GM19395 (cell line): Measurements from ENCODE around the gene HMCN1.
"Not testable (repeated sequence)": the region's sequence is repeated elsewhere in the genome, so short reads cannot be mapped to it uniquely, and the experiment has no call there.

Experiments
- ATAC-seq: cut with Tn5 transposase; IDR thresholded peaks from one replicate; pipeline ENCODE4 v1.9.1; 2021; ENCODE audit warnings: mild to moderate bottlenecking, moderate library complexity; ENCODE audit not compliant: unreplicated experiment

Gene HMCN1

GRCh38 chr1:186183970-186184628 is 449.9 kb downstream of the HMCN1 start:
- ATAC-seq = peak; percentile 71

- not testable (repeated sequence) for ATAC-seq
Observed at GRCh38 chr1:186186251-186186650, 452.1 kb downstream of the HMCN1 start.

DNA sequence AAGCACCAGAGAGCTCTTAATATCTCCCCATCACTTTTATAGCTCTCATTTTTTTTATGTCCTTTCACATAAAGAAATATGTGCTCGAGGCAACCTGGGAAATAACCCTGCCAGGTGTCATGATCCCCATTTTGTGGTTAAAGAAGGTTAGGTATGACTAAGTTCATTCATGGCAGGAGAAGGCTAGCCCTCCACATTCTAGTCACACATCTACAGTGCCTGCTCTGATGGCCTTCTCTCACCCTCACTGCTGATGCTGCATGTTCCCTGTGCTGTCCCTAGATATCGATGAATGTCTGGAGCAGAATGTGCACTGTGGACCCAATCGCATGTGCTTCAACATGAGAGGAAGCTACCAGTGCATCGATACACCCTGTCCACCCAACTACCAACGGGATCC is 453.4 kb downstream of the HMCN1 start:
- peak; percentile 66 for ATAC-seq

DNA sequence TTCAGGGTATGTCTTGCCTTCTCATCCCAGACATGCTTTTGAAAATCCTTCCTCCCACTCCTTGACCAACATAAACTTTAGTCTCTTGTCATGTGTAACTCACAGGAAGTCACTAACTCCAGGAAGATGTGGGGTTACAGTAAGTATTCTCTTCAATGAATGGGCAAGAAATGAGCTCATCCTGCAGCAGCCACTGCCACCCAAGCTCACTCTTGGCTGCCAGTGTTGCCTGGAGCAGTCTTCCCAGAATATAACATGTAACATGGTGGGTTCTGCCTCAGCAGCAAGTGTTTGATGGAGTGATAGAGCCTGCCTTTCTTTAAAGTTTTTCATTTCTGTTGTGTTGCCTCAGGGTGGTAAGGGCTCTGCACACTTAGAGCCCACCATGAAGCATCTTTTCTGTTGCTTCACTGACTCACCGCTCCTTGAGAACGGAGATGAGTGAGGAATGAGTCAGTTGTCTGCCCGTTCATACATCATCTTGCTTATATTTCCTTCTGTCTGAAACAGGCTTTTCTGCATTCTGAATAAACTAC is 453.9 kb downstream of the HMCN1 start:
- peak; percentile 22 for ATAC-seq

DNA sequence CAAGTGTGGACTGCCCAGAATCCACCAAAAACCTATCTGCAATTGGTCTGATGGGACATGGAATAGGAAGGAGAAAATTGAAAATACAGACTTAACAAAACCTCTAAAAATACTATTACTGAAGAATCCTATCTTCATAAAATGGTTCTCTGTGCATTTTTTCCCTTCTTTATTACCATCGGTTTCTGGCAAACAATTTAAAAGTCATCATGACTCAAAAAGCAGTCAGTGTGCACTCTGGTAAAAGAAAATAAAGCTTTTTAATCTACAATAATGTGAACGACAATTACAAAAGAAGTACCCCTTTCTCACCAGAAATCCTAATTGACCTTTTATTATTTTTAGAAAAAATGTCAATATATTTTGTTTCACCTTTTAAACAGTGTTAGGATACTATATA is 454.5 kb downstream of the HMCN1 start:
- ATAC-seq = no peak

- ATAC-seq = no peak
Observed at GRCh38 chr1:186189156-186189555, 455.0 kb downstream of the HMCN1 start.

DNA sequence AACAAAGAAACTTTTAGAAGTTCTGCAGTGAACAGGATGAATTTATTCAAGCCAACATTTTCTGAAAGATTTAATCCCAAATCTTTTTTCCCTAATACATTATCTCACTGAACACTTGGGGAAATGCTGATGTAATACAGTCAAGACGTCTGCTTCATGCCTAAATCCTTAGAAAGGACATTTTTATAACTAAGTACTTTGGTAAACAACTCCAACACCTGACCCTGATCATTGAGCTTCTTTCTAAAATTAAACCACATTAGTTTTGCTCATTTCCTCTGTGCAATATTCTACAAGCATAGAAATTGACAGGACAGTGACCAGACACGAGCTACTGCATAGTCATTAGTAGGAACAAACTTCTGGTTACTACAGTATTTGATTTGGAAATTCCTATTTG is 457.3 kb downstream of the HMCN1 start:
- no peak for ATAC-seq

DNA sequence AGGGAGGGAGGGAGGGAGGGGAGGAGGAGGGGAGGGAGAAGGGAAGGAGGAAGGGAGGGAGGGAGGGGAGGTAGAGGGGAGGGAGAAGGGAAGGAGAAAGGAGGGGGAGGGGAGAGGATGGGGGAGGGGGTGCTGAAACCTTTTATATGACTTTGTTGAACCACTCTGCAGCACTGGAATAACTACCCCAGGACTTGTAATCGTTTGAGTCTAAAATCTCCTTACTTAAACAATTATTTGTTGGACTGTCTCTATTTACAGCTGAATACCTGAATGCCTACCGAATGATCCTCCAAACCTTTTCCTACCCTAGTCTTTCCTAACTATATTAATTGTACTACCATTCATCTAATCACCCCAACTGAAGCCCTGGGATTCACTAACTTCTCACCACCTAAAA is 459.0 kb downstream of the HMCN1 start:
- no peak for ATAC-seq

DNA sequence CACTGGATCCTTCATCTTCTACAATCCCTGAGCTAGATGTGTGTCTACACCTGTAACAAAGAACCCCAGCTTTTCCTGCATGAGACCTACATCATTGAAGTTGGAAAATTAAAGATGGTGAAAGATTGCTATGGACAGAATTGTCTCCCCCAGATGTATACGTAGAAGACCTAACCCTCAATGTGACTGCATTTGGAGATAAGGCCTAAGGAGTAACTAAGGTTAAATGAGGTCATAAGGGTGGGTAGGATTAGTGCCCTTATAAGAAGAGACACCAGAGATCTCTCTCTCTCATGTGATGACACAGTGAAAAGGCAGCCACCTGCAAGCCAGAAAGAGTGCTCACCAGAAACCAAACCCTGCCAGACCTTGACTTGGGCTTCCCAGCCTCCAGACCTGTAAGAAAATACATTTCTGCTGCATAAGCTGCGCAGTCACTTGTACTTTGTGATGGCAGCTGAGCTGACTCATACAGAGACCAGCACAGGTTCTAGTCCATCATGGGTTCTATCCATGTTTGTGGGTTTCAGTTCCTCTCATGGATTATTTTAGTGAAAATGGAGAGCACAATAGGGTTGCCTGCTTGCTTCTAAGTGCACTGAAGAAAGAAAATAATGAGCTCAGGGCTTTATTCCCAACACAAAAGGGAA is 460.0 kb downstream of the HMCN1 start:
- ATAC-seq = peak; percentile 95

GRCh38 chr1:186195377-186195931 is 461.3 kb downstream of the HMCN1 start:
- ATAC-seq = no peak

- no peak for ATAC-seq
Observed at GRCh38 chr1:186202271-186202764, 468.1 kb downstream of the HMCN1 start.

GRCh38 chr1:186202776-186203175 is 468.6 kb downstream of the HMCN1 start:
- no peak for ATAC-seq

DNA sequence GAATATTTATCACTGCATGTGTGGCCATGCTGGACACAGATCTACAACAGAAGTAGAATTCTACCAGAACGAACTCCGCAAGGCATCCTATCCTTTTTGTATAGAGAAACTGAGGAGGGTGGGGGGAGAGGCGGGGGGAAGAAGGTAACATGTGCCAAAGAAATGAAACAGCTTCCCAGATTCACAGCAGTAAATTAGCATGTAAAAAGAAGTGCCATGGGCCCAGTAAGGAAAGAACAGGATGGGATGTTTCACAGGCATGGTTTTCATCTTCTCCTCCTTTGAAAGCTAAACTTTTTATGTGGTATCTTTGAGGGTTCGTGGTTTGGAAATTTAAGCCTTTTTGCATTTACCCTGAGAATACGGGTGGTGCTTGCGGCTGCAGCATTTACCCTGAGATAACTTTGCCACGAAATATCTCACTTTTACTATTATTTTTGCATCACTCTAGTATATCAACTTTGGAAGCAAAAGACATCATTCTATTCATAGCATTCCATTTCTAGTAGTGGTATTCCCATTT is 471.9 kb downstream of the HMCN1 start:
- ATAC-seq = no peak

GRCh38 chr1:186207391-186208085 is 473.3 kb downstream of the HMCN1 start:
- no peak for ATAC-seq

DNA sequence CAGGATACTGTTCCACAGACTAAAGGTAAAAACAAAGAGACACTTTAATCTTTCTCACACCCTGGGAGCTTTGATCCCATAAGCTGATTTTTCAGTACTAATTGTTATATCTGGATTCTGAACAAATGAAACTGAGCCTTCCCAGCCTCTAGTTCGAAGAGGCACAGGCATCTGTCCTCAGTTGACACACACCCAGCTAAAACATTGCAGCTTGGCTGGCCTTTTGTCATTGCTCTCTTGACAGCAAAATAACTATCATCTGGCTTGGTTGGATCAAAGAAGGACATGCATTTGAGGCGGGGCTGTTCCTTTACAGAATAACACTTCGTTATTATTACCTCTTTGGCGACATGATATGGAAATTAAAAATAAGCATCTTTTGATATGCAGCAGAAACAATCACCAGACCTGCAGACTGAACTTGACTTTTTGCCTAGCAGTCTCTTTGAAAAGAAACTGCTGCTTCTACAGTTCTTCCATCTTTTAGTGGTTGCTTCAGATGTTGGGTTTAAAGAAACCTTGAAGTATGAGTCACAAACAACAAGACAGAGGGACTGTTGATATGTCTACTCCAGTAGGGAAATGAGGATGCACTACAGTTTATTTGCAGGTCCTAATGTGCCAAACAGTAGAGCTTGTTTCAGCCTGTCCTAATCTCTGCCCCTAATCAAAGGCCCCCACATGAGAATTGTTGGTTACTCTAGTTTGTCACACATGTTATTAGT is 474.4 kb downstream of the HMCN1 start:
- ATAC-seq = no peak

GRCh38 chr1:186210258-186210657 is 476.1 kb downstream of the HMCN1 start:
- ATAC-seq = no peak

- not testable (repeated sequence) for ATAC-seq
Observed at GRCh38 chr1:186211583-186211982, 477.4 kb downstream of the HMCN1 start.

DNA sequence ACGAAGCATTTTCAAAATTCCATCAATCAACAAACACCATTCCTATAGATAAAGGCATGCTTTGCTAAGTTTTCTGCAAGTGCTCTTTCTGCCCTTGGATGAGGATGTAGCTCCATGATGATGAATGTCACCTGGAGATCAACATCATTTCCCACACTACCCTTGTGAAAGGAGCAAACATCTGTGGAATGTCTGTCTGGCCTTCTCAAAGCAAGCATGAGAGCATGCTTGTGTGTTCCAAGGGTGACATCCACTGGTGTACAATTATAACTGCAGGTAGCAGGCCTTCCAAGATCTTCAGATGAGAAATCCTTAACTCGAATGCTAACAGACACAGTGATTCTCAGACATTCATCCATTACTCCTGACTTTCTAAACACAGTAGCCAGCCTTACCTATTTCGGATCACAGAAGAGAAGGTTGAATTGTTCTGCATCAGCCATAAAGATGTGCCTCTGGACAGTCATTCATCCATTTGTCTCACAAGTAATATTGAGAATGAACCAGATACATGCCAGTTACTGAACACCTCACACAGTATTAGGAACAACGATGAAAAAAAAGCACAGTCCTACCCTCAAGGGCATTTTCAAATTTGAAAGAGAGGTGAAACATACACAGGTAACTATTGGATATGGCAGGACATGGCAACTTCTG is 478.5 kb downstream of the HMCN1 start:
- peak; percentile 93 for ATAC-seq

- ATAC-seq = no peak
Observed at GRCh38 chr1:186213225-186213607, 479.0 kb downstream of the HMCN1 start.

GRCh38 chr1:186214791-186215190 is 480.6 kb downstream of the HMCN1 start:
- no peak for ATAC-seq
